HG03064 (cell line): Measurements from ENCODE around the gene NDST1.

Experiments
- ATAC-seq: cut with Tn5 transposase; IDR thresholded peaks from one replicate; pipeline ENCODE4 v1.9.1; 2021; ENCODE audit warnings: low read depth; ENCODE audit not compliant: unreplicated experiment

NDST1 gene

GRCh38 chr5:150521522-150521817 lies 13.5 kb downstream of the NDST1 start:
- no peak for ATAC-seq

GRCh38 chr5:150521939-150522503 lies 14.1 kb downstream of the NDST1 start:
- no peak for ATAC-seq

GRCh38 chr5:150522504-150523414 lies 14.8 kb downstream of the NDST1 start:
- ATAC-seq = no peak

- ATAC-seq = no peak
Measured at GRCh38 chr5:150523472-150524350, 15.8 kb downstream of the NDST1 start.

GRCh38 chr5:150525163-150525562 lies 17.2 kb downstream of the NDST1 start:
- no peak for ATAC-seq

- ATAC-seq = no peak
Measured at GRCh38 chr5:150525781-150526180, 17.9 kb downstream of the NDST1 start.

- ATAC-seq = no peak
Measured at GRCh38 chr5:150527038-150527437, 19.1 kb downstream of the NDST1 start.

- ATAC-seq = no peak
Measured at GRCh38 chr5:150527808-150528207, 19.9 kb downstream of the NDST1 start.

GRCh38 chr5:150528924-150529546 lies 21.1 kb downstream of the NDST1 start:
- no peak for ATAC-seq

- ATAC-seq = no peak
Measured at GRCh38 chr5:150529555-150529954, 21.6 kb downstream of the NDST1 start.

- no peak for ATAC-seq
Measured at GRCh38 chr5:150530423-150530822, 22.5 kb downstream of the NDST1 start.

- no peak for ATAC-seq
Measured at GRCh38 chr5:150530951-150531588, 23.1 kb downstream of the NDST1 start.

- no peak for ATAC-seq
Measured at GRCh38 chr5:150531686-150532085, 23.8 kb downstream of the NDST1 start.

GRCh38 chr5:150532151-150532550 lies 24.2 kb downstream of the NDST1 start:
- no peak for ATAC-seq

GRCh38 chr5:150532996-150533395 lies 25.1 kb downstream of the NDST1 start:
- ATAC-seq = no peak

GRCh38 chr5:150534811-150535210 lies 26.9 kb downstream of the NDST1 start:
- ATAC-seq = no peak

- ATAC-seq = no peak
Measured at GRCh38 chr5:150535611-150536010, 27.7 kb downstream of the NDST1 start.

- ATAC-seq = no peak
Measured at GRCh38 chr5:150538007-150538917, 30.3 kb downstream of the NDST1 start.

- ATAC-seq = no peak
Measured at GRCh38 chr5:150539206-150539605, 31.3 kb downstream of the NDST1 start.
